Measurements from ENCODE around the gene WDR73.

GRCh38 chr15:84668221-84668982, 14.3 kb upstream of the WDR73 start:
- TF ChIP-seq REST (IDR thresholded peaks at IDR 0.05; ENCODE audit: low read depth, low read length): no peak
- TF ChIP-seq CTCF (IDR thresholded peaks at IDR 0.05): no peak
- no peak for TF ChIP-seq POLR2AphosphoS5 (IDR thresholded peaks at IDR 0.05; ENCODE audit: low read depth, low read length)
- no peak for TF ChIP-seq YY1 (IDR thresholded peaks at IDR 0.05; ENCODE audit: low read depth)
- no peak for TF ChIP-seq SIN3A (IDR thresholded peaks at IDR 0.05; ENCODE audit: borderline replicate concordance, low read depth, low read length)
- no peak for TF ChIP-seq ZBTB33 (IDR thresholded peaks at IDR 0.05; ENCODE audit: borderline replicate concordance, low read depth)
- TF ChIP-seq MAX (IDR thresholded peaks at IDR 0.05; ENCODE audit: low read depth): no peak

Data from SK-N-SH (cell line).